HG03108 (cell line): Measurements from ENCODE around the gene UPK3B.
"Not testable (repeated sequence)": the region's sequence is repeated elsewhere in the genome, so short reads cannot be mapped to it uniquely, and the experiment has no call there.

Source experiments
- ATAC-seq: cut with Tn5 transposase; IDR thresholded peaks from one replicate; pipeline ENCODE4 v1.9.1; 2021; ENCODE audit warnings: moderate library complexity; ENCODE audit not compliant: unreplicated experiment

The UPK3B gene

GRCh38 chr7:76512941-76513816 lies 2.8 kb downstream of the UPK3B start:
- no peak for ATAC-seq

- no peak for ATAC-seq
Measured at GRCh38 chr7:76513817-76514799, 3.8 kb downstream of the UPK3B start.

GRCh38 chr7:76514926-76515771 lies 4.8 kb downstream of the UPK3B start:
- ATAC-seq: no peak

- ATAC-seq: no peak
Measured at GRCh38 chr7:76515999-76516443, 5.7 kb downstream of the UPK3B start.

GRCh38 chr7:76516932-76517331 lies 6.6 kb downstream of the UPK3B start:
- ATAC-seq: not testable (repeated sequence)

GRCh38 chr7:76526183-76526582 lies 15.8 kb downstream of the UPK3B start:
- ATAC-seq: not testable (repeated sequence)

GRCh38 chr7:76531643-76532042 lies 21.3 kb downstream of the UPK3B start:
- not testable (repeated sequence) for ATAC-seq

GRCh38 chr7:76543197-76543596 lies 32.8 kb downstream of the UPK3B start, which contains the start of gene SPDYE16:
Gene SPDYE16, minus strand, starts transcription at chr7:76543297. Its CDS starts 1,838 bp downstream, at chr7:76541459.
- not testable (repeated sequence) for ATAC-seq

GRCh38 chr7:76549025-76549854 lies 38.9 kb downstream of the UPK3B start:
- peak; percentile 100 for ATAC-seq

- not testable (repeated sequence) for ATAC-seq
Measured at GRCh38 chr7:76549855-76550248, 39.5 kb downstream of the UPK3B start.

- ATAC-seq: not testable (repeated sequence)
Measured at GRCh38 chr7:76551992-76552391, 41.6 kb downstream of the UPK3B start.

- not testable (repeated sequence) for ATAC-seq
Measured at GRCh38 chr7:76559685-76560084, 49.3 kb downstream of the UPK3B start.

- ATAC-seq: not testable (repeated sequence)
Measured at GRCh38 chr7:76560157-76560556, 49.8 kb downstream of the UPK3B start.

GRCh38 chr7:76561342-76561741 lies 51.0 kb downstream of the UPK3B start:
- not testable (repeated sequence) for ATAC-seq

- ATAC-seq: not testable (repeated sequence)
Measured at GRCh38 chr7:76565001-76565400, 54.6 kb downstream of the UPK3B start.
